ENCODE results near the gene USH2A.

Gene USH2A

GRCh38 chr1:215640429-215641148 lies 782.7 kb downstream of the USH2A start:
- DNase-seq (ENCODE audit: low read depth) = no peak

GRCh38 chr1:215637041-215637573 lies 786.1 kb downstream of the USH2A start:
- peak; percentile 91 for DNase-seq (ENCODE audit: low read depth)

- peak; percentile 77 for DNase-seq (ENCODE audit: low read depth)
Measured at GRCh38 chr1:215636258-215636965, 786.8 kb downstream of the USH2A start.

- DNase-seq (ENCODE audit: low read depth) = no peak
Measured at GRCh38 chr1:215635827-215636226, 787.4 kb downstream of the USH2A start.

GRCh38 chr1:215631489-215631888 lies 791.8 kb downstream of the USH2A start:
- DNase-seq (ENCODE audit: low read depth) = peak; percentile 51

- no peak for DNase-seq (ENCODE audit: low read depth)
Measured at GRCh38 chr1:215631040-215631439, 792.2 kb downstream of the USH2A start.

GRCh38 chr1:215625949-215626348 lies 797.3 kb downstream of the USH2A start:
- DNase-seq (ENCODE audit: low read depth) = no peak

GRCh38 chr1:215623162-215623561 lies 800.1 kb downstream of the USH2A start:
- no peak for DNase-seq (ENCODE audit: low read depth)

GRCh38 chr1:215617979-215618378 lies 805.3 kb downstream of the USH2A start:
- peak; percentile 70 for DNase-seq (ENCODE audit: low read depth)

- peak; percentile 38 for DNase-seq (ENCODE audit: low read depth)
Measured at GRCh38 chr1:215612391-215612790, 810.9 kb downstream of the USH2A start.

- no peak for DNase-seq (ENCODE audit: low read depth)
Measured at GRCh38 chr1:215608646-215609045, 814.6 kb downstream of the USH2A start.

- no peak for DNase-seq (ENCODE audit: low read depth)
Measured at GRCh38 chr1:215607412-215607811, 815.8 kb downstream of the USH2A start.

GRCh38 chr1:215606564-215607168 lies 816.6 kb downstream of the USH2A start:
- no peak for DNase-seq (ENCODE audit: low read depth)

GRCh38 chr1:215606036-215606435 lies 817.2 kb downstream of the USH2A start:
- no peak for DNase-seq (ENCODE audit: low read depth)

- no peak for DNase-seq (ENCODE audit: low read depth)
Measured at GRCh38 chr1:215605011-215605621, 818.1 kb downstream of the USH2A start.

- no peak for DNase-seq (ENCODE audit: low read depth)
Measured at GRCh38 chr1:215603319-215603718, 819.9 kb downstream of the USH2A start.

GRCh38 chr1:215601276-215601675 lies 822.0 kb downstream of the USH2A start:
- no peak for DNase-seq (ENCODE audit: low read depth)

GRCh38 chr1:215600867-215601266 lies 822.4 kb downstream of the USH2A start:
- no peak for DNase-seq (ENCODE audit: low read depth)

- DNase-seq (ENCODE audit: low read depth) = no peak
Measured at GRCh38 chr1:215600258-215600792, 822.9 kb downstream of the USH2A start.

- peak; percentile 81 for DNase-seq (ENCODE audit: low read depth)
Measured at GRCh38 chr1:215599418-215600074, 823.7 kb downstream of the USH2A start.

GRCh38 chr1:215597961-215598360 lies 825.3 kb downstream of the USH2A start:
- no peak for DNase-seq (ENCODE audit: low read depth)

GRCh38 chr1:215595231-215595630 lies 828.0 kb downstream of the USH2A start:
- no peak for DNase-seq (ENCODE audit: low read depth)
